Panc1 (cell line): Measurements from ENCODE around the gene MN1. TPM values are rescaled to one million over a fixed set of nuclear protein-coding genes. Genes with fewer than 3 reads are reported as not detected.

ENCODE experiments used
- ATAC-seq: fragments of 200-7000 bp; cut with Tn5 transposase; 2 replicates; pipeline ENCODE4 v1.9.1; 2020; ENCODE audit warnings: mild to moderate bottlenecking, moderate library complexity
- BruUV-seq: library from RNA; stranded (reverse); fragments of 400-500 nt; replicated peaks from 2 replicates; lab custom pipeline; 2021; lab: Mats Ljungman, UMichigan
- CTCF ChIA-PET: fragments of 300-600 bp; sonication (Branson Sonifier 250); formaldehyde crosslinking; loops from one replicate; lab custom pipeline; 2022; ENCODE audit warnings: antibody characterized with exemption; lab: Charles Lee
- POLR2A ChIA-PET: fragments of 300-600 bp; sonication (Branson Sonifier 250); formaldehyde crosslinking; loops from one replicate; lab custom pipeline; 2022; ENCODE audit warnings: antibody characterized with exemption; lab: Charles Lee
- DNase-seq: peaks from one replicate; pipeline ENCODE4 v3.0.0-alpha.2; 2010; ENCODE audit warnings: low read depth, low spot score
- H3K27ac ChIP-seq: 2 replicates; pipeline ENCODE4 v1.5.1; 2011; ENCODE audit warnings: mild to moderate bottlenecking, low read length, inconsistent platforms
- H3K27me3 ChIP-seq: fragments of 200-500 bp; sonication (Bioruptor generic); 2 replicates; pipeline ENCODE4 v1.6.0; 2014; ENCODE audit warnings: low read length, inconsistent platforms; ENCODE audit not compliant: control insufficient read depth, insufficient read depth
- H3K36me3 ChIP-seq: fragments of 200-500 bp; sonication (Bioruptor generic); 2 replicates; pipeline ENCODE4 v1.5.1; 2014; ENCODE audit warnings: inconsistent platforms, mild to moderate bottlenecking, low read length, moderate library complexity; ENCODE audit not compliant: control insufficient read depth, insufficient read depth
- H3K4me1 ChIP-seq: 2 replicates; pipeline ENCODE4 v1.5.1; 2011; ENCODE audit warnings: inconsistent platforms, mild to moderate bottlenecking, low read length, moderate library complexity; ENCODE audit not compliant: control insufficient read depth, insufficient read depth
- H3K4me3 ChIP-seq, 2 experiments: 2 replicates each; pipeline ENCODE4 v1.5.1; 2011 to 2012; ENCODE audit warnings: low read depth in 2 of 2, low read length in 2 of 2, mild to moderate bottlenecking in 2 of 2, inconsistent platforms in 1 of 2, moderate library complexity in 1 of 2
- H3K9me3 ChIP-seq: fragments of 200-500 bp; sonication (Bioruptor generic); 2 replicates; pipeline ENCODE4 v1.5.1; 2014; ENCODE audit warnings: low read depth, mild to moderate bottlenecking, inconsistent platforms, low read length, moderate library complexity; ENCODE audit not compliant: control insufficient read depth, insufficient read depth
- POLR2AphosphoS5 ChIP-seq: IDR thresholded peaks from 2 replicates; pipeline ENCODE4 v1.6.1; 2012; ENCODE audit warnings: mild to moderate bottlenecking, low read depth, low read length, moderate library complexity
- SIN3A ChIP-seq: IDR thresholded peaks from 2 replicates; pipeline ENCODE4 v1.6.1; 2012; ENCODE audit warnings: low read depth, mild to moderate bottlenecking, low read length, moderate library complexity, borderline replicate concordance; ENCODE audit not compliant: insufficient read depth
- TCF7L2 ChIP-seq: IDR thresholded peaks from 2 replicates; pipeline ENCODE4 v1.6.1; 2011; ENCODE audit warnings: mild to moderate bottlenecking, low read depth, low read length, inconsistent platforms
- in situ Hi-C: cut with HindIII; loops from 2 replicates; pipeline ENCODE4 v1.10.0; 2016; ENCODE audit warnings: low sequenced_read_pairs, low pct_unique_long_range_greater_than_20kb
- intact Hi-C: fragments of 100-400 bp; cut with micrococcal nuclease; formaldehyde crosslinking; loops from one replicate; pipeline ENCODE4 v1.10.0; 2022; ENCODE audit not compliant: unreplicated experiment
- total RNA-seq: library from RNA; stranded (reverse); gene quantifications from one replicate; pipeline ENCODE4 v1.2.1, GENCODE V29; 2021; ENCODE audit not compliant: unreplicated experiment
- TF ChIP-seq, protein P1 (sequence below), 2 experiments: IDR thresholded peaks; 2 replicates each; pipeline ENCODE4 v1.6.1; 2011 to 2012; ENCODE audit warnings: low read depth in 2 of 2, control low read depth in 1 of 2, low read length in 1 of 2, mild to moderate bottlenecking in 1 of 2, moderate library complexity in 1 of 2; ENCODE audit not compliant: insufficient read depth in 1 of 2
- TF ChIP-seq, protein P2 (sequence below): fragments of 450-650 bp; IDR thresholded peaks from 2 replicates; pipeline ENCODE4 v1.5.1; 2017; ENCODE audit warnings: mild to moderate bottlenecking

The MN1 gene
- total RNA-seq, 1 experiment from 2014 or later, result 0.51 TPM

DNA sequence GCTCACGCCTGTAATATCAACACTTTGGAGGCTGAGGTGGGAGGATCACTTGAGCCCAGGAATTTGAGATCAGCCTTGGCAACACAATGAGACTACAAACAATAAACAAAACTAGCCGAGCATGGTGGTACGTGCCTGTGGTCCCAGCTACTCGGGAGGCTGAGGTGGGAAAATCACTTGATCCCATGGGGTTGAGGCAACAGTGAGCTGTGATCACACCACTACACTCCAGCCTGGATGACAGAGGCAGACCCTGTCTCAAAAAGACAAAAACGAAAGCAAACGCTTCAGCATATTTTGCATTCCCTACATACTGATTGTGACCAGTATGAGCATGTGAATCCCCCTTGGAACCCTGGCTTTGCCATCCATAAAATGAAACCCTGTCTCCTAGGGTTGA, 33.9 kb upstream of the MN1 start:
- TF ChIP-seq POLR2AphosphoS5 (no peak), SIN3A (no peak), TCF7L2 (no peak)
- TF ChIP-seq, protein P1, sequence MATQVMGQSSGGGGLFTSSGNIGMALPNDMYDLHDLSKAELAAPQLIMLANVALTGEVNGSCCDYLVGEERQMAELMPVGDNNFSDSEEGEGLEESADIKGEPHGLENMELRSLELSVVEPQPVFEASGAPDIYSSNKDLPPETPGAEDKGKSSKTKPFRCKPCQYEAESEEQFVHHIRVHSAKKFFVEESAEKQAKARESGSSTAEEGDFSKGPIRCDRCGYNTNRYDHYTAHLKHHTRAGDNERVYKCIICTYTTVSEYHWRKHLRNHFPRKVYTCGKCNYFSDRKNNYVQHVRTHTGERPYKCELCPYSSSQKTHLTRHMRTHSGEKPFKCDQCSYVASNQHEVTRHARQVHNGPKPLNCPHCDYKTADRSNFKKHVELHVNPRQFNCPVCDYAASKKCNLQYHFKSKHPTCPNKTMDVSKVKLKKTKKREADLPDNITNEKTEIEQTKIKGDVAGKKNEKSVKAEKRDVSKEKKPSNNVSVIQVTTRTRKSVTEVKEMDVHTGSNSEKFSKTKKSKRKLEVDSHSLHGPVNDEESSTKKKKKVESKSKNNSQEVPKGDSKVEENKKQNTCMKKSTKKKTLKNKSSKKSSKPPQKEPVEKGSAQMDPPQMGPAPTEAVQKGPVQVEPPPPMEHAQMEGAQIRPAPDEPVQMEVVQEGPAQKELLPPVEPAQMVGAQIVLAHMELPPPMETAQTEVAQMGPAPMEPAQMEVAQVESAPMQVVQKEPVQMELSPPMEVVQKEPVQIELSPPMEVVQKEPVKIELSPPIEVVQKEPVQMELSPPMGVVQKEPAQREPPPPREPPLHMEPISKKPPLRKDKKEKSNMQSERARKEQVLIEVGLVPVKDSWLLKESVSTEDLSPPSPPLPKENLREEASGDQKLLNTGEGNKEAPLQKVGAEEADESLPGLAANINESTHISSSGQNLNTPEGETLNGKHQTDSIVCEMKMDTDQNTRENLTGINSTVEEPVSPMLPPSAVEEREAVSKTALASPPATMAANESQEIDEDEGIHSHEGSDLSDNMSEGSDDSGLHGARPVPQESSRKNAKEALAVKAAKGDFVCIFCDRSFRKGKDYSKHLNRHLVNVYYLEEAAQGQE (IDR thresholded peaks at IDR 0.05; ENCODE audit: insufficient read depth in 1 of 2, low read depth in 2 of 2, low read length in 1 of 2), result no peak
- TF ChIP-seq, protein P2, sequence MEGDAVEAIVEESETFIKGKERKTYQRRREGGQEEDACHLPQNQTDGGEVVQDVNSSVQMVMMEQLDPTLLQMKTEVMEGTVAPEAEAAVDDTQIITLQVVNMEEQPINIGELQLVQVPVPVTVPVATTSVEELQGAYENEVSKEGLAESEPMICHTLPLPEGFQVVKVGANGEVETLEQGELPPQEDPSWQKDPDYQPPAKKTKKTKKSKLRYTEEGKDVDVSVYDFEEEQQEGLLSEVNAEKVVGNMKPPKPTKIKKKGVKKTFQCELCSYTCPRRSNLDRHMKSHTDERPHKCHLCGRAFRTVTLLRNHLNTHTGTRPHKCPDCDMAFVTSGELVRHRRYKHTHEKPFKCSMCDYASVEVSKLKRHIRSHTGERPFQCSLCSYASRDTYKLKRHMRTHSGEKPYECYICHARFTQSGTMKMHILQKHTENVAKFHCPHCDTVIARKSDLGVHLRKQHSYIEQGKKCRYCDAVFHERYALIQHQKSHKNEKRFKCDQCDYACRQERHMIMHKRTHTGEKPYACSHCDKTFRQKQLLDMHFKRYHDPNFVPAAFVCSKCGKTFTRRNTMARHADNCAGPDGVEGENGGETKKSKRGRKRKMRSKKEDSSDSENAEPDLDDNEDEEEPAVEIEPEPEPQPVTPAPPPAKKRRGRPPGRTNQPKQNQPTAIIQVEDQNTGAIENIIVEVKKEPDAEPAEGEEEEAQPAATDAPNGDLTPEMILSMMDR, result no peak
- intact Hi-C loops (no loop called here), in situ Hi-C loops (no loop called here)
- Histone ChIP-seq H3K4me3 (no peak overlapping the region), H3K4me1 (no peaks in the 10 kb centered on the region), H3K27ac (no peak overlapping the region), H3K27me3 (no peaks in the 10 kb centered on the region), H3K9me3 (no peaks in the 10 kb centered on the region), H3K36me3 (no peaks in the 10 kb centered on the region)
- ATAC-seq, result no peak
- no TSS peak for BruUV-seq
- ChIA-PET CTCF (interaction anchor here (0.6 kb wide), 1 partner anchor 648 kb away, joined by 7 read pairs; no protein-coding TSS in a partner anchor), POLR2A (no interaction called here)
- no peak for DNase-seq

DNA sequence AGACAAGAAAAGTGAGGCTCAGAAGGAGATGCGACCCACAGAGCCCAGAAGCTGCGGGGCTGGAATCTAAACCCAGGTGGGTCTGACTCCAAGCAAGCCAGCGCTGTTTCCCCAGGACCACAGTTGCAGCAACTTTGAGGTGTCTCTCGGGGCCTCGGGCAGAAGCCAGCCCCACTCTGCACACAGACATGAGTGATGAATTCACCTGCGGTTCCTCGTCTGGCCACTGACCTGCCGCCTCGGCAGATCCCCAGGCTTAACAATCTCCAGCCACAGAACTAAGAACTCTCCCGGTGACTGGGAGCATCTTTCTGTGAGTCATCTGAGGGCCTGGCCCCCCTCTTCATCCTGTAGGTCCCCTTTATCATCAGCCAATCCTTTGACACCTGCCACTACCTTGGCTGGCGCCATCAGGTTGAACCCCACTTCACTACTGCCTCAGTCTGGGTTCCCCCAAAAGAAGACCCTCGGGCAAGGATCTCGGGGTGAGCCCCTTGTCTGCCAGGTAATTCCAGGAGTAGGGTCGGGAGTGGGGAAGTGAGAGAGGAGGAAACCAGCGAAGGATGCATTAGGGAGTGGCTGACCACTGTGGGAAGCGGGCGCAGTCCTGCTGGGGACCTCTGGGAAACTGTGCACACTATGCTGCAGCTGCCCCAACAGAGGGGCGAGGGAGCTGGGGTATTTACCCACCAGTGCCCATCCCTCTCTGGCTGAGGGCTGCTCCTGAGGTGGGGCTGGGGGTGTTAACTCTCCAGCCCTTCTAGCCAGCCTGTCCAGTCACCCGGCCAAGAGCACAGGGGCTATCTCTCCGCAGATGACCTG, 33.0 kb upstream of the MN1 start:
- H3K36me3 ChIP-seq, result no peaks in the 10 kb centered on the region
- BruUV-seq, result no TSS peak
- H3K4me1 ChIP-seq, result no peaks in the 10 kb centered on the region
- H3K27ac ChIP-seq, result no peak overlapping the region
- POLR2A ChIA-PET, result no interaction called here
- no peaks in the 10 kb centered on the region for H3K9me3 ChIP-seq
- TF ChIP-seq, protein P1 (IDR thresholded peaks at IDR 0.05; ENCODE audit: insufficient read depth in 1 of 2, low read depth in 2 of 2, low read length in 1 of 2), result no peak
- no peak for TF ChIP-seq TCF7L2
- TF ChIP-seq SIN3A, result no peak
- TF ChIP-seq POLR2AphosphoS5, result no peak
- TF ChIP-seq, protein P2, result no peak
- no peak for DNase-seq
- no peak for ATAC-seq
- in situ Hi-C loops (no loop called here), intact Hi-C loops (no loop called here)
- CTCF ChIA-PET, result no interaction called here
- no peaks in the 10 kb centered on the region for H3K27me3 ChIP-seq
- H3K4me3 ChIP-seq, result no peak overlapping the region
